HCT116 (cell line): ENCODE data around the gene ANXA6. TPM values are rescaled to one million over a fixed set of nuclear protein-coding genes. Genes with fewer than 3 reads are reported as not detected.

ENCODE experiments used
- ATAC-seq: fragments of 200-7000 bp; cut with Tn5 transposase; 2 replicates; pipeline ENCODE4 v1.9.1; 2020; ENCODE audit warnings: mild to moderate bottlenecking, moderate library complexity
- BruUV-seq: library from RNA; stranded (reverse); fragments of 400-500 nt; replicated peaks from 2 replicates; lab custom pipeline; 2021; lab: Mats Ljungman, UMichigan
- CTCF ChIA-PET: fragments of 300-600 bp; sonication (Branson Sonifier 250); formaldehyde crosslinking; loops from one replicate; lab custom pipeline; 2021; ENCODE audit warnings: antibody characterized with exemption; lab: Charles Lee
- POLR2A ChIA-PET: fragments of 300-600, 350-600 bp; sonication (Branson Sonifier 250); formaldehyde crosslinking; loops from one replicate; lab custom pipeline; 2021; ENCODE audit warnings: antibody characterized with exemption; lab: Charles Lee
- RAD21 ChIA-PET, 2 experiments: fragments of 300-600 bp; sonication (Branson Sonifier 250); formaldehyde crosslinking; loops; one replicate each; lab custom pipeline; 2023; ENCODE audit warnings: low total read pairs in 2 of 2; ENCODE audit not compliant: uncharacterized antibody in 2 of 2, unreplicated experiment in 2 of 2, low non-redundant PET in 1 of 2; lab: Charles Lee
- DNase-seq: peaks from one replicate; pipeline ENCODE4 v3.0.0-alpha.2; 2010; ENCODE audit warnings: low read depth, low spot score
- H2AFZ ChIP-seq: fragments of 200-600 bp; shearing (Covaris generic), sonication (generic); 2 replicates; pipeline ENCODE4 v1.6.1; 2017; ENCODE audit warnings: low read depth, mixed run types, mixed read lengths, antibody characterized with exemption, low read length; ENCODE audit not compliant: poor library complexity, severe bottlenecking
- H3K27ac ChIP-seq: 2 replicates; pipeline ENCODE4 v1.5.1; 2012; ENCODE audit warnings: low read depth, low read length
- H3K27me3 ChIP-seq: fragments of 200-600 bp; sonication (generic); 2 replicates; pipeline ENCODE4 v1.6.1; 2016; ENCODE audit warnings: mixed run types, low read length, mixed read lengths; ENCODE audit not compliant: insufficient read depth
- H3K36me3 ChIP-seq, 2 experiments: fragments of 200-500 bp in 1 of 2; fragments of 200-600 bp in 1 of 2; sonication (Bioruptor generic) in 1 of 2; sonication (generic) in 1 of 2; 2 replicates each; pipeline versions ENCODE4 v1.5.1 to v1.6.1; 2014 to 2016; ENCODE audit warnings: low read length in 2 of 2, inconsistent platforms in 1 of 2, mixed read lengths in 1 of 2, mixed run types in 1 of 2; ENCODE audit not compliant: insufficient read depth in 2 of 2, control insufficient read depth in 1 of 2
- H3K4me1 ChIP-seq, 2 experiments: fragments of 200-600 bp in 1 of 2; sonication (generic) in 1 of 2; 2 replicates each; pipeline versions ENCODE4 v1.5.1 to v1.6.1; 2012 to 2017; ENCODE audit warnings: low read length in 2 of 2, inconsistent platforms in 1 of 2, mild to moderate bottlenecking in 1 of 2, mixed read lengths in 1 of 2, mixed run types in 1 of 2, moderate library complexity in 1 of 2; ENCODE audit not compliant: insufficient read depth in 2 of 2, control insufficient read depth in 1 of 2
- H3K4me2 ChIP-seq: fragments of 200-600 bp; sonication (generic); 2 replicates; pipeline ENCODE4 v1.6.1; 2017; ENCODE audit warnings: mixed run types, low read length, mixed read lengths
- H3K4me3 ChIP-seq, 2 experiments: fragments of 200-600 bp in 1 of 2; sonication (generic) in 1 of 2; replicated peaks in 1 of 2; 2 replicates each; pipeline ENCODE4 v1.5.1; 2011 to 2016; ENCODE audit warnings: low read length in 2 of 2, control low read depth in 1 of 2, low read depth in 1 of 2, mild to moderate bottlenecking in 1 of 2, mixed read lengths in 1 of 2, mixed run types in 1 of 2
- H3K79me2 ChIP-seq: fragments of 200-600 bp; sonication (generic); 2 replicates; pipeline ENCODE4 v1.6.1; 2017; ENCODE audit warnings: mild to moderate bottlenecking, mixed run types, low read length, moderate library complexity, mixed read lengths; ENCODE audit not compliant: insufficient read depth
- H3K9ac ChIP-seq: fragments of 200-600 bp; sonication (generic); 2 replicates; pipeline ENCODE4 v1.6.1; 2016; ENCODE audit warnings: low read length, mixed read lengths
- H3K9me2 ChIP-seq: fragments of 200-600 bp; sonication (generic), shearing (Covaris generic); 2 replicates; pipeline ENCODE4 v1.6.1; 2017; ENCODE audit warnings: mixed run types, mild to moderate bottlenecking, moderate library complexity; ENCODE audit not compliant: insufficient read depth
- H3K9me3 ChIP-seq, 2 experiments: fragments of 200-500 bp in 1 of 2; fragments of 200-600 bp in 1 of 2; sonication (Bioruptor generic) in 1 of 2; sonication (generic) in 1 of 2; 2 replicates each; pipeline ENCODE4 v1.6.1; 2014 to 2017; ENCODE audit warnings: low read length in 2 of 2, mixed read lengths in 2 of 2, inconsistent platforms in 1 of 2, low read depth in 1 of 2, mild to moderate bottlenecking in 1 of 2, mixed run types in 1 of 2, moderate library complexity in 1 of 2; ENCODE audit not compliant: control insufficient read depth in 1 of 2, insufficient read depth in 1 of 2
- H4K20me1 ChIP-seq: fragments of 200-600 bp; sonication (generic), shearing (Covaris generic); 2 replicates; pipeline ENCODE4 v1.6.1; 2017; ENCODE audit warnings: mixed run types, mild to moderate bottlenecking, moderate library complexity; ENCODE audit not compliant: insufficient read depth
- CEBPB ChIP-seq: IDR thresholded peaks from 2 replicates; pipeline ENCODE4 v1.6.1; 2012; ENCODE audit warnings: low read depth
- EGR1 ChIP-seq: IDR thresholded peaks from 2 replicates; pipeline ENCODE4 v1.6.1; 2012; ENCODE audit warnings: low read depth
- EZH2 ChIP-seq: fragments of 200-600 bp; sonication (generic); IDR thresholded peaks from 2 replicates; pipeline ENCODE4 v1.6.1; 2017; ENCODE audit warnings: antibody characterized with exemption, mixed run types
- EZH2phosphoT487 ChIP-seq: fragments of 200-600 bp; IDR thresholded peaks from 2 replicates; pipeline ENCODE4 v1.6.1; 2018; ENCODE audit warnings: antibody characterized with exemption, borderline replicate concordance
- FOSL1 ChIP-seq: IDR thresholded peaks from 2 replicates; pipeline ENCODE4 v1.6.1; 2012; ENCODE audit warnings: low read depth
- POLR2A ChIP-seq: IDR thresholded peaks from 2 replicates; pipeline ENCODE4 v1.7.0; 2011; ENCODE audit warnings: borderline replicate concordance; ENCODE audit not compliant: insufficient read depth, insufficient read length; ENCODE audit errors: extremely low read depth
- RAD21 ChIP-seq: IDR thresholded peaks from 2 replicates; pipeline ENCODE4 v1.6.1; 2012; ENCODE audit warnings: low read depth, mild to moderate bottlenecking
- REST ChIP-seq: IDR thresholded peaks from 2 replicates; pipeline ENCODE4 v1.6.1; 2012; ENCODE audit warnings: low read depth
- ZNF274 ChIP-seq: fragments of 200-500 bp; sonication (Bioruptor generic); IDR thresholded peaks from 2 replicates; pipeline ENCODE4 v1.6.1; 2014; ENCODE audit warnings: mild to moderate bottlenecking, low read depth, low read length, inconsistent platforms
- intact Hi-C: fragments of 100-400 bp; cut with micrococcal nuclease; formaldehyde crosslinking; loops from 2 replicates; pipeline ENCODE4 v1.10.0; 2022
- total RNA-seq: library from RNA; stranded (reverse); gene quantifications from one replicate; pipeline ENCODE4 v1.2.1, GENCODE V29; 2021; ENCODE audit not compliant: unreplicated experiment
- TF ChIP-seq, protein P1 (sequence below): IDR thresholded peaks from 2 replicates; pipeline ENCODE4 v1.6.1; 2011; ENCODE audit warnings: mild to moderate bottlenecking, low read length, moderate library complexity; ENCODE audit not compliant: insufficient replicate concordance; ENCODE audit errors: extremely low read depth
- TF ChIP-seq, protein P2 (sequence below): IDR thresholded peaks from 2 replicates; pipeline ENCODE4 v1.6.1; 2012

The ANXA6 gene
- total RNA-seq, 1 experiment from 2014 or later: 71.9 TPM

- Histone ChIP-seq H3K9me3 (no peaks in the 10 kb centered on the region), H2AFZ (no peak overlapping the region), H3K4me2 (no peak overlapping the region), H3K27ac (no peak overlapping the region), H3K9me2 (no peaks in the 10 kb centered on the region)
- intact Hi-C loops: no loop called here
- ChIA-PET RAD21 (no interaction called here), POLR2A (no interaction called here), CTCF (no interaction called here)
- no peak for TF ChIP-seq EZH2phosphoT487
- TF ChIP-seq RAD21: no peak
- TF ChIP-seq, protein P1, sequence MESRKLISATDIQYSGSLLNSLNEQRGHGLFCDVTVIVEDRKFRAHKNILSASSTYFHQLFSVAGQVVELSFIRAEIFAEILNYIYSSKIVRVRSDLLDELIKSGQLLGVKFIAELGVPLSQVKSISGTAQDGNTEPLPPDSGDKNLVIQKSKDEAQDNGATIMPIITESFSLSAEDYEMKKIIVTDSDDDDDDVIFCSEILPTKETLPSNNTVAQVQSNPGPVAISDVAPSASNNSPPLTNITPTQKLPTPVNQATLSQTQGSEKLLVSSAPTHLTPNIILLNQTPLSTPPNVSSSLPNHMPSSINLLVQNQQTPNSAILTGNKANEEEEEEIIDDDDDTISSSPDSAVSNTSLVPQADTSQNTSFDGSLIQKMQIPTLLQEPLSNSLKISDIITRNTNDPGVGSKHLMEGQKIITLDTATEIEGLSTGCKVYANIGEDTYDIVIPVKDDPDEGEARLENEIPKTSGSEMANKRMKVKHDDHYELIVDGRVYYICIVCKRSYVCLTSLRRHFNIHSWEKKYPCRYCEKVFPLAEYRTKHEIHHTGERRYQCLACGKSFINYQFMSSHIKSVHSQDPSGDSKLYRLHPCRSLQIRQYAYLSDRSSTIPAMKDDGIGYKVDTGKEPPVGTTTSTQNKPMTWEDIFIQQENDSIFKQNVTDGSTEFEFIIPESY: no peak
- TF ChIP-seq CEBPB: no peak
- TF ChIP-seq ZNF274: no peak
- TF ChIP-seq EGR1: no peak
- TF ChIP-seq REST: no peak
- TF ChIP-seq EZH2: no peak
- TF ChIP-seq, protein P2, sequence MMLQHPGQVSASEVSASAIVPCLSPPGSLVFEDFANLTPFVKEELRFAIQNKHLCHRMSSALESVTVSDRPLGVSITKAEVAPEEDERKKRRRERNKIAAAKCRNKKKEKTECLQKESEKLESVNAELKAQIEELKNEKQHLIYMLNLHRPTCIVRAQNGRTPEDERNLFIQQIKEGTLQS: no peak
- no peak for TF ChIP-seq FOSL1
- TF ChIP-seq POLR2A: no peak
- TF ChIP-seq, all 23 proteins: peak for 0
- Histone ChIP-seq H3K27me3 (no peaks in the 10 kb centered on the region), H4K20me1 (no peaks in the 10 kb centered on the region), H3K4me1 (peaks cover 3 to 16% of the 10 kb centered on the region in 2 experiments; a peak in 2 of 4 replicates), H3K79me2 (no peaks in the 10 kb centered on the region), H3K36me3 (no peaks in the 10 kb centered on the region), H3K9ac (no peak overlapping the region), H3K4me3 (no peak overlapping the region)
- ATAC-seq (no peak), DNase-seq (no peak)
- BruUV-seq: no TSS peak
Observed at GRCh38 chr5:151086905-151087360, 70.6 kb downstream of the ANXA6 start.
